ENCODE data around the gene IL34. TPM values are rescaled to one million over a fixed set of nuclear protein-coding genes. Genes with fewer than 3 reads are reported as not detected.

IL34 gene
- total and polyA plus RNA-seq, 2 of the 8 experiments (the other 6 are each of a cell fraction or from before 2014, with no cell fraction given): 4.6 to 5.6 TPM

- Histone ChIP-seq H2AK5ac (ENCODE audit: low read depth, low read length) (no peak overlapping the region), H3K18ac (ENCODE audit: extremely low read depth, low read length) (no peak overlapping the region), H3K4me2 (ENCODE audit: insufficient read depth in 1 of 2, low read depth in 2 of 2, low read length in 2 of 2) (no peak overlapping the region), H3K4me3 (ENCODE audit: extremely low read depth in 1 of 4, insufficient read depth in 2 of 4, low read depth in 3 of 4, low read length in 4 of 4) (no peak overlapping the region), H2BK20ac (ENCODE audit: low read length) (no peak overlapping the region), H2BK5ac (ENCODE audit: low read depth, low read length) (no peak overlapping the region), H3K4me1 (replicated peaks in 1 of 4; ENCODE audit: control insufficient read depth in 3 of 4, insufficient read depth in 4 of 4, low read length in 3 of 4) (peaks cover 0 to 14% (median 7%) of the 10 kb centered on the region in 4 experiments; a peak in 6 of 7 replicates), H4K91ac (replicated peaks; ENCODE audit: insufficient read length, low read length) (no peak overlapping the region), H4K5ac (ENCODE audit: insufficient read length, low read depth, low read length) (no peak overlapping the region), H4K8ac (ENCODE audit: extremely low read depth, insufficient read depth, low read length) (peak overlapping the region; percentile 80; the same call in 1 of the 2 replicates), H2BK120ac (replicated peaks; ENCODE audit: low read depth, low read length) (no peak overlapping the region), H3K36me3 (ENCODE audit: control insufficient read depth in 2 of 4, insufficient read depth in 4 of 4, low read length in 3 of 4) (peaks cover 0 to 13% (median 0%) of the 10 kb centered on the region in 4 experiments; a peak in 4 of 8 replicates), H3K27ac (ENCODE audit: low read depth, low read length) (no peak overlapping the region), H3K23ac (ENCODE audit: insufficient read length) (no peak overlapping the region), H3K79me2 (ENCODE audit: control insufficient read depth in 1 of 2, insufficient read depth in 2 of 2, low read length in 2 of 2) (no peaks in the 10 kb centered on the region), H3K14ac (ENCODE audit: insufficient read length) (no peak overlapping the region), H3K23me2 (ENCODE audit: low read depth, low read length) (no peaks in the 10 kb centered on the region), H3K9me3 (ENCODE audit: insufficient read depth in 2 of 2, low read depth in 1 of 2, low read length in 1 of 2) (no peaks in the 10 kb centered on the region), H4K20me1 (replicated peaks in 1 of 2; ENCODE audit: control insufficient read depth in 1 of 2, insufficient read depth in 2 of 2, low read length in 2 of 2) (peaks cover 0 to 3% of the 10 kb centered on the region in 2 experiments), H2AFZ (ENCODE audit: low read length) (no peak overlapping the region), H3K79me1 (ENCODE audit: low read depth, low read length) (no peaks in the 10 kb centered on the region), H3K27me3 (replicated peaks in 1 of 4; ENCODE audit: control insufficient read depth in 3 of 4, extremely low read depth in 1 of 4, insufficient read depth in 3 of 4, low read length in 3 of 4) (no peaks in the 10 kb centered on the region), H3K4ac (replicated peaks; ENCODE audit: insufficient read length, low read depth, low read length) (no peak overlapping the region), H3K56ac (replicated peaks; ENCODE audit: insufficient read length, low read depth, low read length) (no peak overlapping the region), H2BK12ac (ENCODE audit: low read depth, low read length) (0 out of 2 replicates have a peak overlapping the region, but pooled peaks have one; percentile 9), H2BK15ac (ENCODE audit: low read length) (no peak overlapping the region), H3K9ac (replicated peaks in 1 of 4; ENCODE audit: extremely low read depth in 1 of 4, low read depth in 3 of 4, low read length in 3 of 4) (no peak overlapping the region)
- FAIRE-seq (no peak), DNase-seq (ENCODE audit: low read depth in 1 of 2, low spot score in 2 of 2) (no peak)
- POLR2A ChIA-PET (ENCODE audit: partially characterized antibody): interaction anchor here (0.9 to 1.7 kb wide), 7 partner anchors 17 to 281 kb away, joined by 3 to 8 read pairs (median 3); no protein-coding TSS in a partner anchor
- TF ChIP-seq, protein P1, sequence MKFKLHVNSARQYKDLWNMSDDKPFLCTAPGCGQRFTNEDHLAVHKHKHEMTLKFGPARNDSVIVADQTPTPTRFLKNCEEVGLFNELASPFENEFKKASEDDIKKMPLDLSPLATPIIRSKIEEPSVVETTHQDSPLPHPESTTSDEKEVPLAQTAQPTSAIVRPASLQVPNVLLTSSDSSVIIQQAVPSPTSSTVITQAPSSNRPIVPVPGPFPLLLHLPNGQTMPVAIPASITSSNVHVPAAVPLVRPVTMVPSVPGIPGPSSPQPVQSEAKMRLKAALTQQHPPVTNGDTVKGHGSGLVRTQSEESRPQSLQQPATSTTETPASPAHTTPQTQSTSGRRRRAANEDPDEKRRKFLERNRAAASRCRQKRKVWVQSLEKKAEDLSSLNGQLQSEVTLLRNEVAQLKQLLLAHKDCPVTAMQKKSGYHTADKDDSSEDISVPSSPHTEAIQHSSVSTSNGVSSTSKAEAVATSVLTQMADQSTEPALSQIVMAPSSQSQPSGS (IDR thresholded peaks at IDR 0.05; ENCODE audit: low read length): no peak
- 90% methylated on average over 21 of the region's 21 CpGs; no CpG with 5 or more reads in 1 of the 2 experiments for WGBS, 2 experiments (ENCODE audit: extremely low coverage in 1 of 2, insufficient coverage in 1 of 2, insufficient read length in 1 of 2, insufficient replicate concordance in 2 of 2, low coverage in 1 of 2, low lambda C conversion rate in 2 of 2, missing lambda C conversion rate in 1 of 2)
- CTCF ChIA-PET (ENCODE audit: partially characterized antibody): interaction anchor here (0.7 to 2.6 kb wide), 6 partner anchors 9 to 318 kb away, joined by 3 to 12 read pairs (median 3); no protein-coding TSS in a partner anchor
Observed at GRCh38 chr16:70661918-70662641, 15.7 kb downstream of the IL34 start.

Measured in H1 (cell line).